Measurements from ENCODE around the gene KRT38.

- TF ChIP-seq, protein P1, sequence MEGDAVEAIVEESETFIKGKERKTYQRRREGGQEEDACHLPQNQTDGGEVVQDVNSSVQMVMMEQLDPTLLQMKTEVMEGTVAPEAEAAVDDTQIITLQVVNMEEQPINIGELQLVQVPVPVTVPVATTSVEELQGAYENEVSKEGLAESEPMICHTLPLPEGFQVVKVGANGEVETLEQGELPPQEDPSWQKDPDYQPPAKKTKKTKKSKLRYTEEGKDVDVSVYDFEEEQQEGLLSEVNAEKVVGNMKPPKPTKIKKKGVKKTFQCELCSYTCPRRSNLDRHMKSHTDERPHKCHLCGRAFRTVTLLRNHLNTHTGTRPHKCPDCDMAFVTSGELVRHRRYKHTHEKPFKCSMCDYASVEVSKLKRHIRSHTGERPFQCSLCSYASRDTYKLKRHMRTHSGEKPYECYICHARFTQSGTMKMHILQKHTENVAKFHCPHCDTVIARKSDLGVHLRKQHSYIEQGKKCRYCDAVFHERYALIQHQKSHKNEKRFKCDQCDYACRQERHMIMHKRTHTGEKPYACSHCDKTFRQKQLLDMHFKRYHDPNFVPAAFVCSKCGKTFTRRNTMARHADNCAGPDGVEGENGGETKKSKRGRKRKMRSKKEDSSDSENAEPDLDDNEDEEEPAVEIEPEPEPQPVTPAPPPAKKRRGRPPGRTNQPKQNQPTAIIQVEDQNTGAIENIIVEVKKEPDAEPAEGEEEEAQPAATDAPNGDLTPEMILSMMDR (IDR thresholded peaks at IDR 0.05; ENCODE audit: low read length), result no peak
- TF ChIP-seq EZH2 (IDR thresholded peaks at IDR 0.05; ENCODE audit: borderline replicate concordance, low read length), result no peak
Measured at GRCh38 chr17:41464173-41464572, 23.4 kb upstream of the KRT38 start.

Data from OCI-LY1 (cell line).